ENCODE data around the gene PHF1. TPM values are rescaled to one million over a fixed set of nuclear protein-coding genes. Genes with fewer than 3 reads are reported as not detected.

Gene PHF1
- total RNA-seq, 1 experiment from 2014 or later, result 32.5 TPM

- in situ Hi-C loops (cut with HindIII; ENCODE audit: low pct_unique_long_range_greater_than_20kb, low sequenced_read_pairs), result no loop called here
- no peak for DNase-seq (ENCODE audit: low read depth)
These were observed 31.5 kb downstream of the PHF1 start for GRCh38 chr6:33442283-33442682.

DNA sequence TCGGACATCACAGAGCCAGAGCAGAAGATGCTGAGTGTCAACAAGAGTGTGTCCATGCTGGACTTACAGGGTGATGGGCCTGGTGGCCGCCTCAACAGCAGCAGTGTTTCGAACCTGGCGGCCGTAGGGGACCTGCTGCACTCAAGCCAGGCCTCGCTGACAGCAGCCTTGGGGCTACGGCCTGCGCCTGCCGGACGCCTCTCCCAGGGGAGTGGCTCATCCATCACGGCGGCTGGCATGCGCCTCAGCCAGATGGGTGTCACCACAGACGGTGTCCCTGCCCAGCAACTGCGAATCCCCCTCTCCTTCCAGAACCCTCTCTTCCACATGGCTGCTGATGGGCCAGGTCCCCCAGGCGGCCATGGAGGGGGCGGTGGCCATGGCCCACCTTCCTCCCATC, 32.2 kb downstream of the PHF1 start:
- DNase-seq (ENCODE audit: low read depth), result no peak
- in situ Hi-C loops (cut with HindIII; ENCODE audit: low pct_unique_long_range_greater_than_20kb, low sequenced_read_pairs), result no loop called here

- in situ Hi-C loops (cut with HindIII; ENCODE audit: low pct_unique_long_range_greater_than_20kb, low sequenced_read_pairs), result no loop called here
- no peak for DNase-seq (ENCODE audit: low read depth)
These were observed 33.0 kb downstream of the PHF1 start for GRCh38 chr6:33443619-33444504.

DNA sequence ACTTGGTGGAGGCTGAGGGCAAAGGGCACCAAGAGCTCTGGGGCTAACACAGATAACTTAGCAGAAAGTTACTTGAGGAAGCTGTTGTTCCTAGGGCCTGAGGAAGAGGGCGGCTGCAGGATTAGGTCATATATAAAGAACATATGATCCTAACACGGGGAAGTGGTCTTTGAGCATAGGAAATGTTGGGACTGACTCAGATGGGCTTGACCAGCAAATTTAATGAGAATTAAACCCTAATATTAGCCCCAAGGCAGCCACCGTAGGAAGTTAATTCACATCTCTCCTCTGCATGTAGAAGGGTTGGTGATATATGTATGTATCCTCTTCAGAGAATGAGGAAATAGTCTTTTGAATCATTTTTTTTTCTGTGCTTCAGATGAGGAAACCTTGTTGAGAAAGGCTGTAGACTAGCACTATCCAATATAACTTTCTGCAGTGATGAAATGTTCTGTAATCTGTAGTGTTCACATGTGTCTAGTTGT, 34.3 kb downstream of the PHF1 start:
- DNase-seq (ENCODE audit: low read depth), result no peak
- in situ Hi-C loops (cut with HindIII; ENCODE audit: low pct_unique_long_range_greater_than_20kb, low sequenced_read_pairs), result no loop called here

GRCh38 chr6:33446356-33446755, 35.5 kb downstream of the PHF1 start:
- in situ Hi-C loops (cut with HindIII; ENCODE audit: low pct_unique_long_range_greater_than_20kb, low sequenced_read_pairs), result no loop called here
- no peak for DNase-seq (ENCODE audit: low read depth)

DNA sequence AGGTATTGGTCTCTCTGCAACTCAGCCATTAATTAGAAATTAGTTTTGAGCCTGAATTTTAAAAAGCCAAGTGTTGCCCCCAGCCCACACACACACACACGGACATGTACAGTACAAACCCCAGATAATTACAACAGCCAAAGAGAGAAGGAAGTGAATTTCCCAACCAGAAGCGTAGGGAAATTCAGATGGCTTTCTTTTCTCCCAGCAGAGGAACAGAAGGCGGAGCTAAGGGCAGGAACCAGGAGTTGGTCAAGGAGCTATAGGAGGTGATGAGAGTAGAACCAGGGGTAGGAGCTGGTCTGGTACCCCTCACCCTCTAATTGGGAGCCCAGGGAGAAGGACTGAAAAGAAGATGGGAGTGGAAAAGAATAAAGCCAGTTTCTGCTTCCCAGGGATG, 39.6 kb downstream of the PHF1 start:
- DNase-seq (ENCODE audit: low read depth), result no peak
- in situ Hi-C loops (cut with HindIII; ENCODE audit: low pct_unique_long_range_greater_than_20kb, low sequenced_read_pairs), result no loop called here

- DNase-seq (ENCODE audit: low read depth), result no peak
- in situ Hi-C loops (cut with HindIII; ENCODE audit: low pct_unique_long_range_greater_than_20kb, low sequenced_read_pairs), result no loop called here
These were observed 40.8 kb downstream of the PHF1 start for GRCh38 chr6:33451606-33452005.

GRCh38 chr6:33452496-33452895, 41.7 kb downstream of the PHF1 start:
- in situ Hi-C loops (cut with HindIII; ENCODE audit: low pct_unique_long_range_greater_than_20kb, low sequenced_read_pairs), result no loop called here
- no peak for DNase-seq (ENCODE audit: low read depth)

- in situ Hi-C loops (cut with HindIII; ENCODE audit: low pct_unique_long_range_greater_than_20kb, low sequenced_read_pairs), result no loop called here
- no peak for DNase-seq (ENCODE audit: low read depth)
These were observed 42.7 kb downstream of the PHF1 start for GRCh38 chr6:33453393-33454008.

- DNase-seq (ENCODE audit: low read depth), result peak; percentile 96
- in situ Hi-C loops (cut with HindIII; ENCODE audit: low pct_unique_long_range_greater_than_20kb, low sequenced_read_pairs), result no loop called here
These were observed 43.5 kb downstream of the PHF1 start, which contains the start of gene ZBTB9 for GRCh38 chr6:33454009-33454946. ZBTB9 (plus strand) TSS chr6:33454576; CDS start chr6:33455101, 525 bp downstream.

GRCh38 chr6:33455051-33455450, 44.2 kb downstream of the PHF1 start:
- in situ Hi-C loops (cut with HindIII; ENCODE audit: low pct_unique_long_range_greater_than_20kb, low sequenced_read_pairs), result no loop called here
- no peak for DNase-seq (ENCODE audit: low read depth)

- in situ Hi-C loops (cut with HindIII; ENCODE audit: low pct_unique_long_range_greater_than_20kb, low sequenced_read_pairs), result no loop called here
These were observed 45.3 kb downstream of the PHF1 start for GRCh38 chr6:33456156-33456555.

GRCh38 chr6:33458676-33459075, 47.9 kb downstream of the PHF1 start:
- DNase-seq (ENCODE audit: low read depth), result no peak
- in situ Hi-C loops (cut with HindIII; ENCODE audit: low pct_unique_long_range_greater_than_20kb, low sequenced_read_pairs), result no loop called here

More at GRCh38 chr6:33456156-33456555, 45.3 kb downstream of the PHF1 start:
- DNase-seq (ENCODE audit: low read depth), result no peak

GRCh38 chr6:33459226-33459625, 48.4 kb downstream of the PHF1 start:
- DNase-seq (ENCODE audit: low read depth), result no peak
- in situ Hi-C loops (cut with HindIII; ENCODE audit: low pct_unique_long_range_greater_than_20kb, low sequenced_read_pairs), result no loop called here

Other genes with a start within 250 kb of the PHF1 start
- gene COL11A2, start 218.5 kb upstream of the PHF1 start, total RNA-seq (2014; rRNA removed; shearing (Covaris generic); ENCODE audit: low replicate concordance), result 0.20 and 1.4 TPM in 2 replicates
- gene RXRB, start 210.3 kb upstream of the PHF1 start, total RNA-seq (2014; rRNA removed; shearing (Covaris generic); ENCODE audit: low replicate concordance), result 25.1 and 30.0 TPM in 2 replicates
- 232 and 245 TPM in 2 replicates for gene SLC39A7, start 210.1 kb upstream of the PHF1 start, total RNA-seq (2014; rRNA removed; shearing (Covaris generic); ENCODE audit: low replicate concordance)
- 41.2 and 79.7 TPM in 2 replicates for gene HSD17B8, start 206.4 kb upstream of the PHF1 start, total RNA-seq (2014; rRNA removed; shearing (Covaris generic); ENCODE audit: low replicate concordance)
- 51.4 and 56.9 TPM in 2 replicates for gene RING1, start 202.5 kb upstream of the PHF1 start, total RNA-seq (2014; rRNA removed; shearing (Covaris generic); ENCODE audit: low replicate concordance)
- 21.1 and 27.6 TPM in 2 replicates for gene VPS52, start 139.1 kb upstream of the PHF1 start, total RNA-seq (2014; rRNA removed; shearing (Covaris generic); ENCODE audit: low replicate concordance)
- gene RPS18, start 138.9 kb upstream of the PHF1 start, total RNA-seq (2014; rRNA removed; shearing (Covaris generic); ENCODE audit: low replicate concordance), result 3,205 and 3,207 TPM in 2 replicates
- gene B3GALT4, start 133.9 kb upstream of the PHF1 start, total RNA-seq (2014; rRNA removed; shearing (Covaris generic); ENCODE audit: low replicate concordance), result not detected in 2 replicates
- 92.5 and 98.2 TPM in 2 replicates for gene WDR46, start 121.8 kb upstream of the PHF1 start, total RNA-seq (2014; rRNA removed; shearing (Covaris generic); ENCODE audit: low replicate concordance)
- 151 and 264 TPM in 2 replicates for gene PFDN6, start 121.4 kb upstream of the PHF1 start, total RNA-seq (2014; rRNA removed; shearing (Covaris generic); ENCODE audit: low replicate concordance)
- 38.8 and 53.7 TPM in 2 replicates for gene RGL2, start 112.1 kb upstream of the PHF1 start, total RNA-seq (2014; rRNA removed; shearing (Covaris generic); ENCODE audit: low replicate concordance)
- gene TAPBP, start 96.9 kb upstream of the PHF1 start, total RNA-seq (2014; rRNA removed; shearing (Covaris generic); ENCODE audit: low replicate concordance), result 132 and 145 TPM in 2 replicates
- gene ZBTB22, start 93.3 kb upstream of the PHF1 start, total RNA-seq (2014; rRNA removed; shearing (Covaris generic); ENCODE audit: low replicate concordance), result 16.1 and 16.6 TPM in 2 replicates
- gene DAXX, start 88.1 kb upstream of the PHF1 start, total RNA-seq (2014; rRNA removed; shearing (Covaris generic); ENCODE audit: low replicate concordance), result 56.5 and 59.5 TPM in 2 replicates
- 176 and 179 TPM in 2 replicates for gene KIFC1, start 19.2 kb upstream of the PHF1 start, total RNA-seq (2014; rRNA removed; shearing (Covaris generic); ENCODE audit: low replicate concordance)
- gene CUTA, start 7.1 kb downstream of the PHF1 start, total RNA-seq (2014; rRNA removed; shearing (Covaris generic); ENCODE audit: low replicate concordance), result 303 and 346 TPM in 2 replicates
- 0.14 TPM in 2 replicates for gene SYNGAP1, start 9.1 kb downstream of the PHF1 start, total RNA-seq (2014; rRNA removed; shearing (Covaris generic); ENCODE audit: low replicate concordance)
- gene ZBTB9, start 43.6 kb downstream of the PHF1 start, total RNA-seq (2014; rRNA removed; shearing (Covaris generic); ENCODE audit: low replicate concordance), result 14.3 and 39.3 TPM in 2 replicates
- gene BAK1, start 169.3 kb downstream of the PHF1 start, total RNA-seq (2014; rRNA removed; shearing (Covaris generic); ENCODE audit: low replicate concordance), result 101 and 103 TPM in 2 replicates
- gene ITPR3, start 210.3 kb downstream of the PHF1 start, total RNA-seq (2014; rRNA removed; shearing (Covaris generic); ENCODE audit: low replicate concordance), result 59.3 and 60.1 TPM in 2 replicates

Data from Caki2 (cell line).